GM19395 (cell line): Measurements from ENCODE around the gene CCDC77.
"Not testable (repeated sequence)": the region's sequence is repeated elsewhere in the genome, so short reads cannot be mapped to it uniquely, and the experiment has no call there.

ENCODE experiments used
- ATAC-seq: cut with Tn5 transposase; IDR thresholded peaks from one replicate; pipeline ENCODE4 v1.9.1; 2021; ENCODE audit warnings: mild to moderate bottlenecking, moderate library complexity; ENCODE audit not compliant: unreplicated experiment

CCDC77 gene

DNA sequence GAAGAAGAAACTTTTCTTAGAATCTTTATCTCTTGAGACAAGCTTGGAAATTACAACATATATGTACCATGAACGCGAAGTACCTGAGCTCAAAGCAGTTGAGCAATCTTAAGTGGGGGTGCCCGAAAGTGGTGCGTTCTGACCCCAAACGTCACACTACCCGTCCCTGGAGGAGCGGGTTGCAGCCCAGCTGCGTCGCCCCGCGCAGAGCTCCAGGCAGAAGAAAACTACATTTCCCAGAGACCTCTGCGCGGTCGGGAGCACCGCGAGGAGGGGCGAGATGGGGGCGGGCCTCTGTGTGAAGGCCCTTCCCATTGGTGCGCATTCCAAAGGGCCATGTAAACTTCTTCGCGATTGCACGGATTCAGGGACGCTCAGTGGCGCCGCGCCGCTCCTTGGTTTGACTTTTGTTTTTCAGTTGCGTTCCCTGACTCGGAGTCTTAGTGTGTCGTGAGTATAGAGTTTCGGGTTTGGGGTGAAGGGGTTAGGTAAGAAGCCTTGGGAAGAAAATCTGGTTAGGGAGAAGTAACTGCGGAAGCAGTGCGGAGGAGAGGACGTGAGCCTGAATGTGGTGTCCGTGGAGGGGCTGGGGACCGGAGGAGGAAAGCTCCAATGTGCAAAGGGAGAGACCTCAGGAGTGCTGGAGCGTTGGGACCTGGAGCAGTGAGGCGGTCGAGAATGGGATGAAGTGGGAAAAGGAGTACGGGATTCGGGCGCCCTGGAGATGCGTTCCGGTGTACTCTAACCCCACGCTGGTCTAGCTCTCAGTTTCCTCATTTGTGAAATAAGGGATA is at the start of gene CCDC77:
TSS of gene CCDC77 (plus strand) at position 410 of the 794 bp plus-strand sequence. CDS start 7,740 bp downstream, outside the sequence.
- peak; percentile 98 for ATAC-seq

GRCh38 chr12:356276-356988 is 45.0 kb upstream of the CCDC77 start:
- ATAC-seq: no peak

DNA sequence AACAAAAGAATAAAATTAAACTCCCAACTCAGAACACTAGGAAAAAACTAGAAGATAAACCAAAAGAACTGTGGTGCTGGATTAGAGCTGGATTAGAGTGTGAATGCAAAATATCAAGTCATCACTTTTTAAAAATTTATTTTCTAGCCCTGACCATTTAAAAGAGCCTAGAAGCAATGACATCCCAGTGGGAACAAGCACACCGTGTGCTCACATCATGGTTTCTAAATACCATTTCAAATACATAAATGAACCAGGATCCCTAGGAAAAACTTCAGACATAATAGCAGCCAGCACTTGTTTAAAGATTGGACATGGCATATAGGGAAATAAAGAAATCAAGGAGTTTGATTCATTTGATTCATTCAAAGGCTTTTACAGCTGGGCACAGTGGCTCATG is 42.4 kb upstream of the CCDC77 start:
- ATAC-seq: no peak

GRCh38 chr12:366820-367219 is 34.6 kb upstream of the CCDC77 start:
- ATAC-seq: no peak

- ATAC-seq: no peak
Observed at GRCh38 chr12:367972-368371, 33.5 kb upstream of the CCDC77 start.

GRCh38 chr12:370739-371485 is 30.5 kb upstream of the CCDC77 start:
- ATAC-seq: not testable (repeated sequence)

- no peak for ATAC-seq
Observed at GRCh38 chr12:386651-387050, 14.8 kb upstream of the CCDC77 start.

- no peak for ATAC-seq
Observed at GRCh38 chr12:388012-388411, 13.4 kb upstream of the CCDC77 start.

DNA sequence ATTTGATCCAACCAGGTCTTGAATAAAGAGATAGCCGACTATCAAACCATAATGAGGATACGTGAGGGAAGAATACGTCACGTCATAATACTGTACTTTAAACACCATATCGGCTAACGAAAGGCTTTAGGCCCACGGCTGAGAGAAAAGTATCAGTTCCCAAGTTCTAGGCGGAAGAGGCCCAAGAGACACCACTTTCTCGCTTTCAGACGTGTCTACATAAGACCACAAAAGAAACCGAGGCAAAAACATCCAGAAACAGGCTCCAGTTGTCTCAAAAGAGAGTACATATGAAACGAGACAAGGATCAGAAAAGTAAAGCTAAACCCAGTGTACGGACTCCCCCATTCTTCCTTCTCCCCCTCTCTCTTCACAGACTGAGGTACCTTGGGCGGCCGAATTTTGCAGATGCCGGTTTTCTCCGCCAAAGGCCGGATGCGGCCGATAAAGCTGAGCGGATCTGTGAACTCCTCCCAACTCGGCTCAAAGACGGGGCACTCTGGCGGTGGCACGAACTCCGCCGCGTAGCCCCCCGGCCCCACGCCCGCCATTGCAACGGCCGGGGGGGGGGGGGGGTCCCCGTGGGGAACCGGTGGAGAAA is 12.8 kb upstream of the CCDC77 start:
- ATAC-seq: peak; percentile 48

DNA sequence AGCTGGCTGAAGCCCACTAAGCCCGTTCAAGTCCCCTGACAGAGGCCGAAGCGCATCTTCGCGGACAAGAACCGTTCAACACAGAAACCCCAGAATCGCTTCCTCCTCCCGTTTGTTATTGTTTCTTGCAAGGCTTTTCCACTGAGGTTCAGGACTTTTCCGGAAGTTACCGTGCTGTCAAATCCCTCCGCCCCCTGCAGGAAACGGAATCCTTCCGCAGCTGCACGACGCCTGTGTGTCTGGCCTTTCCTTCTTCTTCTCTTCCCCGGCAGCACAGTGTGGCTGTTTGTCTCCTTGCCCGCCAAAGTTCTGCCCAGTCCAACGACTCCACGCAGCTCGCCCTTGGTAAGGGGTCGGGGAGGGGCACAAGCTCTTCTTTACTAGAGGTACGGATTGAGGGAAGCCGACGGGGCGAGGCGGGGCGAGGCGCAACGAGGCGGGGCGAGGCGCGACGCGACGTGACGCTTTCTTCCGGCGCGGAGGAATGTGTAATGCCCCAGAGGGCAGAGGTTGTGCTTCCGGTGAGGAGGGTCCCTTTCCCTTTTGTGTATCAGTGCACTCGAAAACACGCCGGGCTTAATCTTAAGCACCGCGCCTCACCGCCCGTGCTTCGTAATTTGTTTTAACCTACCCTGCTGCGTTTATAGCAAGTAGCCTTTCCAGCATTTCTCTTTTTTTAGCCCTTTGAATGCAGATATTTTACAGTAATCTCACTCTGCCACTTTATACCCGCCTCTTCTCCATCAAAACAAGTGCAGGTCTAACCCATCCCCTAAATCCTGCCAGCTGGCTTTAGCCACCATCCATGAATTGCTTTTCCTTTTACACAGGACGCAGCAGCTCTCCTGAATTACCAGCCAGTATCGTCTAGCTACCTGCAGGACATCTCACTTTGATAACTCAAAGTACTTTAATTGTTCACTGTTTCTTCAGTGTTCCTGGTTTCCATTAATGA is 12.0 kb upstream of the CCDC77 start, which contains the start of gene KDM5A:
TSS of gene KDM5A (minus strand) at position 179 of the 955 bp plus-strand sequence. CDS start 229 bp downstream, outside the sequence.
- peak; percentile 89 for ATAC-seq

- no peak for ATAC-seq
Observed at GRCh38 chr12:400828-401227, 616 bp upstream of the CCDC77 start.

DNA sequence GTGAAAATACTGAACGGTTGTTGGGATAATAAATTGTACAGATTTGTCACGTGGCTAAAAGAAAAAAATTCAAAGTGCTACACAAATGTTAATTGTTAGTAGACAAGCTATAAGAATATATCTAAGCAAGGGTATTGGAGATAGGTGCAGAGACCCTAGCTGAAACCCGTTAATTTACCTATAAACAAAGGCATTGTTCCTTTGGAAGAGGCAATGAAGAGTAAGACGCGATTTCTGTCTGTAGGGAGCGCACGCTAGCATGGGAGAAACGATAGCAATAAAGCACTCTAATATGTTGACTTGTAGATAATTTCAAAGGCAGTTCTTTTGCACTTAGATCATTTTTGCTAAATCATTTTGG is 565 bp downstream of the CCDC77 start:
- no peak for ATAC-seq

DNA sequence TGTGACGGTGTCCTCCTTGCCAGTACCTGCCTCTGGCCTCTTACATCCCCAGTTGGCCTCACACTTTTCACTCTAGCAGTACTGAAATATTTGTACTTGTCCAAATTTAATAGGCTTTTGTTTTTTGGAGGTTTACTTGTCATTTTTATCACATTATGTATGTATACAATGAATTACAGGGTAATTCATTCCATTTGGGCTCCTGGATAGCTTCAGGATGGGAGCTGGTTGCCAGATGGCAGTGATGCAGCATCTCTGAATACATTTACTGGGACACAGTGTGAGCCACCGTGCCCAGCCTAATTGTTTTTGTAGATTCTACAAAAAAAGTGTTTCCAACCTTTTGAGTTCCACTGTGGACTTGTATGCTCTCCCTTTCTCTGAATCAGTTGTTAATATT is 13.4 kb downstream of the CCDC77 start:
- no peak for ATAC-seq

- no peak for ATAC-seq
Observed at GRCh38 chr12:418432-418831, 17.0 kb downstream of the CCDC77 start.

- ATAC-seq: no peak
Observed at GRCh38 chr12:422526-422925, 21.1 kb downstream of the CCDC77 start.

GRCh38 chr12:435737-436136 is 34.3 kb downstream of the CCDC77 start:
- ATAC-seq: not testable (repeated sequence)

- ATAC-seq: no peak
Observed at GRCh38 chr12:442235-442884, 40.9 kb downstream of the CCDC77 start.

DNA sequence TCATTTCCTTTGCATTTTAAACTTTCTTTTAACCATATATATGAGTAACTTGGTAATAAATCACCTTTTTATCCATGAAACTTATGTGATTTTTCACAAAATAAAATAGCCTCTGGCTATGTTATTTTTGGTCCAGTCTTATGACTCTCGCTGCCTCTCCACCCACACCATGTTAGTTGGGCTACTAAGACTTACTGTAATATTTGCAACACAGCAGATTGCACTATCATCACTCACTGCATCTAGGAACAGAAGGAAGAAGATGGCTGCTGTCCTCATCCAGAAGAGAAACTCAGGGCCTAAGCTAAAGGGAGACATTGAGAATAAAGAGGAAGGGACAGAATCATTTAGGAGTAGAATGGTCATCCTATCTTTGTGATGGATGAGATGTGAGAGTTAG is 45.7 kb downstream of the CCDC77 start:
- ATAC-seq: no peak

DNA sequence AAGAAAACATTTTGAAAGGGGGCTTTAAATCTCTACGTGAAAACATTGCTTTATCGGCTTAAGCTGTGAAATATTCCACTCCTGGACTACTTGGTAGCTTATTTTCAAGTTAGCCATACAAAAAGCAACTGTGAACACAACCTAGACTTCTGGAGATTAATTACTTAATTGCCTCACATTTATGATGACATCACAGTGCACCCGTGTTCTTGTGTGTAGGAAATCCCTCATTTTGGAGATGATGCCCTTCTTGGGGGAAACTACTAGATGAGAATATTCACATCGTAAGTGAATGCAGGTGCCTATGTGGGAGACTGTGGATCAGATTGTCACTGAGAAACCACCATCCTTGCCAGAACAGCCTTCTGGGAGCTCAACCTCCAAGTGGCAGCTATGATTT is 47.8 kb downstream of the CCDC77 start:
- ATAC-seq: no peak
